Activated CD4-positive, alpha-beta T cell treated with anti-CD3 and anti-CD28 coated beads, Interleukin-2, Interleukin-4, amounts not matched to agents 100 ng/mL and 50 ng/mL, durations not matched to agents 16 hours and 8 hours (primary cell): ENCODE data around the gene ITGAE.
"Not testable (repeated sequence)": the region's sequence is repeated elsewhere in the genome, so short reads cannot be mapped to it uniquely, and the experiment has no call there.

ENCODE experiments used
- DNase-seq: peaks from one replicate; pipeline ENCODE4 v3.0.0-alpha.2; 2020; ENCODE audit warnings: low spot score

Gene ITGAE

GRCh38 chr17:3729881-3730280, 71.1 kb downstream of the ITGAE start:
- DNase-seq, result no peak

GRCh38 chr17:3728099-3728498, 72.9 kb downstream of the ITGAE start:
- DNase-seq, result not testable (repeated sequence)

DNA sequence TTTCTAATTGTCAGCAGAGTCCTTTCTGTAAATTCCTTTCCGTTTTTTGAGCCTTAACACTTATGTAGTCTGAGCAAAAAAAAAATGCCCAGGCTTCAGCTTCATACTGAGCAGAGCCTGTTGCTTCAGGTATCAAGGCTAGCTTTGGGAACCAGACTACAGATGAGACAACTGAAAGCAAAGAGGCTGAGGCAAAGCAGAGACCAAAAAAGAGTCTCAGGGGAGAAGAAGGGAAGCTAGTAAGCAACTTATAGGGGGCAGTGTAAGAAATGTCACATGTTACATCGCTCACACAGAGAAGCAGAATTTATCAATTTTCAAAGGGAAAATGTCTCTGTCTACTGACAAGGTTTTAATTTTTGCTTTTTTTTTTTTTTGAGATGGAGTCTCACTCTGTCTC, 73.9 kb downstream of the ITGAE start:
- no peak for DNase-seq

DNA sequence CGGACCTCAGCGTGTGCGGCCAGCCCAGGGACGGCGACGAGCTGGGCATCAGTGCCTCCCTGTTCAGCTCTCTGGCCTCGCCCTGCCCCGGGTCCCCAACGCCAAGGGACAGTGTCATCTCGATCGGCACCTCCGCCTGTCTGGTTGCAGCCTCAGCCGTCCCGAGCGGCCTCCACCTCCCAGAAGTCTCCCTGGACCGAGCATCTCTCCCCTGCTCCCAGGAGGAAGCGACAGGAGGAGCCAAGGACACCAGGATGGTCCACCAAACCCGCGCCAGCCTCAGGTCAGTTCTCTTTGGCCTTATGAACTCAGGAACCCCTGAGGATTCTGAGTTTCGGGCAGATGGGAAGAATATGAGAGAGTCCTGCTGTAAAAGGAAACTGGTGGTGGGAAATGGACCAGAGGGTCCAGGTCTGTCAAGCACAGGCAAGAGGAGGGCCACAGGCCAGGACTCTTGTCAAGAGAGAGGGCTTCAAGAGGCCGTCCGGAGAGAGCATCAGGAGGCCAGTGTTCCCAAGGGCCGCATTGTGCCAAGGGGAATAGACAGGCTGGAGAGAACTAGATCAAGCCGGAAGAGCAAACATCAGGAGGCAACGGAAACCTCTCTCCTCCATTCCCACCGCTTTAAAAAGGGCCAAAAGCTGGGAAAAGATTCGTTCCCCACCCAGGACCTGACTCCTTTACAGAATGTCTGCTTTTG, 76.5 kb downstream of the ITGAE start:
- no peak for DNase-seq

GRCh38 chr17:3723556-3724377, 77.2 kb downstream of the ITGAE start, which contains the start of gene HASPIN:
TSS of gene HASPIN (plus strand) at chr17:3723903. CDS start at chr17:3723936, 33 bp downstream.
- DNase-seq, result peak; percentile 96

- no peak for DNase-seq
Measured at GRCh38 chr17:3723188-3723555, 77.8 kb downstream of the ITGAE start.

GRCh38 chr17:3722716-3723115, 78.3 kb downstream of the ITGAE start:
- no peak for DNase-seq

DNA sequence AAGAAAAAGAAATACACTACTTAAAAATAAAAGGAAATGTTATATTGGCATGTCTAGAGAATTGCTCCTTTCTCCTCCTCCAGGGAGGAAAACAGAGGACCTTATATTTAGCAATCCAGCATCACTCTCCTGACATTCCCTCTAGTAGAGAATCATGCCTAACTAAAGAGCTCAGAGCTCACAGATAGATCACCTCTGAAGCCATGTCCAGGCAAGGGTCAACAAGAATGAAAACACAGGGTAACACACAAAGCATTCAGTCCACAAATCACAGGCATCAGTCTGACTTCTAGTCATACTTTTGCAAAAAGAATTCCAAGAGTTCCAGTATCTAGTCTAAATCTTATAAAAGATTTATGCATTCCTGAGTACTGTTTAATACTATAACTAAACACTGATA, 81.7 kb downstream of the ITGAE start:
- no peak for DNase-seq

GRCh38 chr17:3718201-3718600, 82.8 kb downstream of the ITGAE start:
- no peak for DNase-seq

- no peak for DNase-seq
Measured at GRCh38 chr17:3715296-3715695, 85.7 kb downstream of the ITGAE start.

DNA sequence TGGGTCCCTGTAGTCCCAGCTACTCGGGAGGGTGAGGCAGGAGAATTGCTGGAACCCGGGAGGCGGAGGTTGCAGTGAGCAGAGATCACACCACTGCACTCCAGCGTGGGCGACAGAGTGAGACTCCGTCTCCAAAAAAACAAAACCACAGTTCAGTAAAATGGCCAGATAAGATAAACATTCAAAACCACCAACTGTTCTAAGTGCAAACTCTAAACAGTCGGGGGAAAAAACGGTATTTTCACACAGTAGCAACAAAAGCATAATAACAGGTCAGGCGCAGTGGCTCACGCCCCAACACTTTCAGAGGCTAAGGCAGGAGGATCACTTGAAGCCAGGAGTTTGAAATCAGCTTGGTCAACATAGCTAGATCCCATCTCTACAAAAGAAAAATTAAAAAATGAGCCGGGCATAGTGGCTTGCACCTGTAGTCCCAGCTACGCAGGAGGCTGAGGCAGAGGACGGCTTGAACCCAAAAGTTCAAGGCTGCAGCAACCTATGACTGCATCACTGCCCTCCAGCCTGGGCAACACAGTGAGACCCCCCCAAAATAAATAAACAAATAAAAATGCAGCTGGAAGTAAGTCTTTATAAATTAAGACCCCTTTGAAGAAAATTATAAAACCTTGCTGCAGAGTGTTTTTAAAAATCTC, 88.1 kb downstream of the ITGAE start:
- peak; percentile 77 for DNase-seq

- peak; percentile 97 for DNase-seq
Measured at GRCh38 chr17:3710951-3711383, 90.0 kb downstream of the ITGAE start.

DNA sequence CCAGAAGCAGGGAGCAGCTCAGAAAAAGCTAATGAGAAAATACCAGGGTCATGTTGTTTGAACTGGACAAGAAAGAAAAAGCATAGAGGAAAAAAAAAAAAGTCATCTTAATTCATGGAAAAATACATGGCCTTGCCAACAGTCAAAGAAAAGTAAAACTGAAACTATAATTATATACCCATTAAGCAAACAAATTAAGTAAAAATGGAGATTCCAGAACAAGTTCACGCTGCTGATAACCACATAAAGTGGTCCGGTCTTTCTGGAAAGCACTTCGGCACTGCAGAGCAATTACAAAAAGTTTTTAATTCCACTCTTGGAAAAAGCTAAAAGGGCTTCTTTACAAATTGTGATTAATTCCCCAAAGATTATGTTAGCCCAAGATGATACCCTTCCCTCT, 92.6 kb downstream of the ITGAE start:
- no peak for DNase-seq

- not testable (repeated sequence) for DNase-seq
Measured at GRCh38 chr17:3705718-3705984, 95.3 kb downstream of the ITGAE start.

DNA sequence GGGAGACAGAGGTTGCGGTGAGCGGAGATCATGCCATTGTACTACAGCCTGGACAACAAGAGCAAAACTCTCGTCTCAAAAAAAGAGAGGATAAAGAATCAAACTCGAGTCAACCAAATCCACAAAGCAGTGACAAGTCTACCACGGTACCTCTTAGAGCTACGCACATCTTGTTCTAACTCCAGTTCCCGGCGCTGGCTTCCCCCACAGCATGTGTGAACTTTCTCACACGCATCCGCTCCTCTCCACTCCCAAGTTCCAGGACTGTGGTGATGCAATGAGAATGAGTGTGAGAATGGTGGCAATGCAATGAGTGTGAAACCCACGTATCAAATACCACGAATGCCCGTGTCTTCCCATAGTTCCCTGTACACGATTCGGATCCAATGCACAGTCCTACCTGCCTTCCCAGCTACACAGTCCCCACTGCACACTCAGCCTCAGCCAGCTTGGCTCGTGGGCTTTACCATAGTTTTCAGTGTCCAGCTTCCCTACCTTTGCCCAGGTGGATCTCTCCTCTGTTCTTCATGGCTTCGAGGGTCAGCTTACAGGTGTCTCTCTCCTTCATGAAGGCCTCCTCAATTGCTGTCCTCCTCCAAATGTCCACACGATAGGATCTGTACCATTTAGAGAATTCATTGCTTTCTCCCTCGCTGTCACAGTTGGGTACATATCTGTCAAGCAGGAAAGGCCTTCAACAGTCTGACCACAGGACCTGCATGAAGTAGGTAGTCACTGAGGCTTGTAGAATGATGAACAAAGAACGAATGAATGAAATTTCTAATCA, 95.9 kb downstream of the ITGAE start:
- no peak for DNase-seq

- not testable (repeated sequence) for DNase-seq
Measured at GRCh38 chr17:3702041-3702539, 98.9 kb downstream of the ITGAE start.

DNA sequence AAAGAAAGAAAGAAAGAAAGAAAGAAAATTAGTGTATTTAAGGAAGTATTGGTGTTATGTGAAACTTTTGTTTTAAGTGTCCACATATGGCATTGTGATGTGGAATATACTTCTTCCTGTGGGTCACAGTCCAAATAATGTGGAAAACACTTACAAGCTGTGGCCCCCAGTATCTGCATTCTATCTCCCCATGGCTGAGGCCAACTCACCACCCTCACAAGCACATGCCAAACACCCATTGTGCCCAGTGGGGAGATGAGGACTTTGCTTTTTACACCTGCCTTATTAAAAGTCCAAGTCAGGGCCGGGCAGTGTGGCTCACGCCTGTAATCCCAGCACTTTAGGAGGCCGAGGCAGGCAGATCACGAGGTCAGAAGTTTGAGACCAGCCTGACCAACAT, 101.0 kb downstream of the ITGAE start:
- no peak for DNase-seq

GRCh38 chr17:3698139-3698538, 102.8 kb downstream of the ITGAE start:
- no peak for DNase-seq

GRCh38 chr17:3697103-3697476, 103.9 kb downstream of the ITGAE start:
- DNase-seq, result no peak

DNA sequence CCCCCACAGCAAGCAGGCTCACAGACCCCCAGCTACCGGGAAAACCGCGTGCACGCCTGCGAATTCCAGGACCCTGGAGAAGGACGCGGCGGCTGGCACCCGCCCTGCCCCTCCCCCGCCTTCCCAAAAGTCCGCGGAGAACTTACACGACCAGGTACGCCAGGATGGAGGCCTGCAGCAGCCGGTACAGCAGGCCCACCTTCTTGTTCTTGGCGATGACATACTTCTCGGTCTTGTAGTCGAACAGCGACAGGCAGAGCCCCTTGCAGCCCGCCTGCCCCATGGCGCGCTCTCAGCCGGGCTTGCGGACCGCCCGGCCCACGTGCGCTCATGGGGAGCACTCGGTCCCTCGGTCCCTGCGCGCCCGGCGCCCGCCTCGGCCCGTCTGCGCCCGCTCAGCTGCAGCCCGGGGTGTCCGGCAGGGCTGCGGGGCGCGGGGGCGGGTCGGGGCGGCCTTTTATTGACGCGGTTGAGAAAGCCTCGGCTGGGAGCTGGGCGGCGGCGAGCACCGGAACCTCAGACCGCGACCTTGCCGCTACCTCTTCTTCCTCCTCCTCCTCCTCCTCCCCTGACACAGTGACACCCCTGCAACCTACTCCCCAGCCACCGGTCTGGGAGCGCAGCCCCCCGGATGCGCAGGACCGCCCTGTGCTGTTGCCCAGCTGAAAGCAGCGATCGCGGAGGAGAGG, 105.1 kb downstream of the ITGAE start, which contains the start of gene P2RX5:
Gene P2RX5, minus strand, starts transcription at position 433 of the 689 bp plus-strand sequence. Its CDS starts 150 bp downstream, at position 283.
- peak; percentile 69 for DNase-seq

GRCh38 chr17:3695129-3695722, 105.8 kb downstream of the ITGAE start:
- DNase-seq, result no peak
